SH-SY5Y (cell line): ENCODE data around the gene GSK3B.

ENCODE experiments used
- GATA2 ChIP-seq: IDR thresholded peaks from 2 replicates; pipeline ENCODE4 v1.6.1; 2011; ENCODE audit warnings: mild to moderate bottlenecking, low read depth, low read length
- GATA3 ChIP-seq: IDR thresholded peaks from 2 replicates; pipeline ENCODE4 v1.6.1; 2011; ENCODE audit warnings: low read depth, mild to moderate bottlenecking, low read length, moderate library complexity

The GSK3B gene

DNA sequence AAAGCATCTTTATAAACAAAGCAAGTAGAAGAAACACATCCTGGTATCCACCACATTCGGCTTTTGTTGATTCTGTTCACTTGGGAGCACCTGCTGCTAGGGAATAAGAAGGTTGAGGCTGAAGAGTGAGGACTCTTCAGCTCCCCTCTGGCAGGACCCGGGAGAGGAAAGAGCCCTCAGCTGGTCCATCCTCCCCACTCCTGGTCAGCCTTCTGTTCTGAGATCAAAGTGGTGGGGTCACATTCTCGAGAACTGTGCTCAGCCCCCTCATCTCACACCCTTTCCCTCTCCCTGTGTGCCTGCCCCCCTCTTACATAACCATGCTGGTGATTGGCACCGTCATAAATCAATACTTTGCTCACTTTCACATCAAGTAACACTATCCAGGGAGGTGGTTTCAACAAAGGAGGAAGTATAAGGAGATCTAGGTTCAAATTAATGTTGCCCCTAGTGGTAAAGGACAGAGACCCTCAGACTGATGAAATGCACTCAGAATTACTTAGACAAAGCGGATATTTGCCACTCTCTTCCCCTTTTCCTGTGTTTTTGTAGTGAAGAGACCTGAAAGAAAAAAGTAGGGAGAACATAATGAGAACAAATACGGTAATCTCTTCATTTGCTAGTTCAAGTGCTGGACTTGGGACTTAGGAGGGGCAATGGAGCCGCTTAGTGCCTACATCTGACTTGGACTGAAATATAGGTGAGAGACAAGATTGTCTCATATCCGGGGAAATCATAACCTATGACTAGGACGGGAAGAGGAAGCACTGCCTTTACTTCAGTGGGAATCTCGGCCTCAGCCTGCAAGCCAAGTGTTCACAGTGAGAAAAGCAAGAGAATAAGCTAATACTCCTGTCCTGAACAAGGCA, 312.7 kb downstream of the GSK3B start, which contains the start of gene NR1I2:
TSS of gene NR1I2 (plus strand) at position 772 of the 869 bp plus-strand sequence.
- TF ChIP-seq GATA2 (no peak), GATA3 (no peak)

DNA sequence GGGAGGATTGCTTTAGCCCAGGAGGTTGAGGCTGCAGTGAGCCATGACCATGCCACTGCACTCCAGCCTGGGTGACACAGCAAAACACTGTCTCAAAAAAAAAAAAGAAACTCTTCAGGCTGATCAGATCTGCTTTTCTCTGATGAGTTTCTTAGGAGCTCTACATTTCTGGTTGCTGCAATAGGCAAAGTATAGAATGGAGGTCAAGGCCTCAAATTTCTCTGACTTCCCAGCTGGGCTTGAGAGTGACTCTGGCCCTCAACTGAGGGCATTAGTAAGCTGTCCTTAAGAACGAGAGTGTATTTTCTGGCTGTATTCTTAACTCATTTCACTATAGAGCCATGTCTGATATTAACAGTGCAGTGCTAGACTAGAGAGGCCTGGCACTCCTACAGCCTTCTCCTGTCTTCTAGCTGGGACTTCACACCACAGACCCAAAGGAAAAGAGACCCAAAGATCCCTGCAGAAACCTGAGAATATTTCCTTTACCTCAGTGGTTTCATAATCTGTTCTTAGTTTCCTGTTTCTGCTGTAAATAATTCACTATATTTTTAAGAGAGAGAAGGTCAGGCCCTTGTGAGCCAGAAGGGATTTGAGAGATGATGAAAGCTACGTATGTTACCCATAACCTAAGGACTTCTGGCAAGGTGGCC, 314.4 kb downstream of the GSK3B start:
- TF ChIP-seq GATA3 = no peak
- TF ChIP-seq GATA2 = no peak

DNA sequence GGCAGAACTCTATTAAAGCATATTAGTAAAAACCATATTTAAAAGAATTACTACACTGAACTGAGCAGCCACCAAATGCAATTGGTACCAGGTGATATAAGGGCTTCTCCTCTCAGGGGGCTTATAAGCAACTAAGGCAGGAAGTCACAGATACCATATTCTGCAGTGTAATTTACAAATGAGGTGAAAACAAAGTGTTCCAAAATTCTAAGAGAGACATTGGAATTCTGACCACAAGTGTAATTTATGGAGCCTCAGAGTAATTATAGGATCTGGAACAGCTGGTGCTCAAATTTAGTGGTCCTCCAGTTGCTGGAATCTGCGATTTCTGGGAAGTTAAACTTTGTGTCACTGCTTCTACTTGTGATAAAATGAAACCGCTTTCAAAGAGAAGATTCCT, 315.4 kb downstream of the GSK3B start:
- TF ChIP-seq GATA2 (no peak), GATA3 (no peak)

DNA sequence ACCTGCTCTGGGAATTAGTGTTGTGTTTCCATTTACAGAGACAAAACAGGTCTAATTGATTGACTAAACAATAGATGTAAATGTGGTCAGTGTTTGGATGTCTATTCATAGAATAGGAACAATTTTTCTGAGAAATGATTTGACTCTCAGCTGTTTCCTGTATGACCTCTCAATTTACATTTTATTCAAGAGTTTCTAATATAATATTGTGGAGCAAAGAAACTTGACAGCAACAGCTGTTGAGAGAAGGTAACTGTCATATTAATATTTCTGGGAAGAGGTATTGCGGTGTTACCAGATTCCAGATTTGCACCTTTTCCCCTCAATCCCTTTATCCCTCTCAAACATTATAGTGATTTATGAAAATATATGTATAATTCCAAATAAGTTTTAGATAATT, 316.1 kb downstream of the GSK3B start:
- no peak for TF ChIP-seq GATA3
- TF ChIP-seq GATA2 = no peak

DNA sequence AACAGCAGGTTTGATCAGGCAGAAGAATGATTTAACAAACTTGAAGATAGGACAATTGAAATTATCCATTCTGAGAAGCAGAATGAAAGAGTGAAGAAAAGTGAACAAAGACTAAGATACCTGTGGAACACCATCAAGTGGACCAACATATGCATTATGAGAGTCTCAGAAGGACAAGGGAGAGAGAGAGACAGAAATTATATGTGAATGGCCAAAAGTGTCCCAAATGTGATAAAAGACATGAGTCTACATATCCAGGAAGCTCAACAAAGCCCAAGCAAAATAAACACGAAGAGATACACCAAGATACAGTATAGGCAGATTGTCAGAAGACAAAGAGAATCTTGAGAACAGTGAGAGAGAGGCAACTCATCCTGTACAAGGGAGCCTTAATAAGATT, 317.9 kb downstream of the GSK3B start:
- TF ChIP-seq GATA2 (no peak), GATA3 (no peak)

DNA sequence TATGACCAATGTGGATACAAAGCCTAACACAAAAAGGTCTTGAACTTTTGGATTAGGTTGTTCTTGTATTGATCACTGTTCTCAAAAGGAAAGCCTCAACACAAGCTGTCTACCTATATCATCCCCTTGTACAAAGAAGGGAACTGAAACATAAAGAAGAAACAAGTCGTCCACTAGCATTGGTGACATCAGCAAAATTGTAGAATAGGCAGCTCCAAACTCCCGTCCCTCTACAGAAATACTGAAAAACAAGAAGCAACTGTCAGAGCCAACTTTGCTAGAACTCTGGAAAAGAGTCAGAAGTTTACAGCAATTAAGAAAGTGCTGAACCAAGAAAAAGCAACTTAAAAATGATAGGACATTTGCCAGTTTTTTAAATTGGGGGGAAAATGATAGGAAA, 319.8 kb downstream of the GSK3B start:
- TF ChIP-seq GATA3 (no peak), GATA2 (no peak)
